GM21360 (cell line): ENCODE data around the gene RALGPS1.

Source experiments
- ATAC-seq: cut with Tn5 transposase; IDR thresholded peaks from one replicate; pipeline ENCODE4 v1.9.1; 2021; ENCODE audit warnings: mild to moderate bottlenecking, moderate library complexity; ENCODE audit not compliant: unreplicated experiment

The RALGPS1 gene

DNA sequence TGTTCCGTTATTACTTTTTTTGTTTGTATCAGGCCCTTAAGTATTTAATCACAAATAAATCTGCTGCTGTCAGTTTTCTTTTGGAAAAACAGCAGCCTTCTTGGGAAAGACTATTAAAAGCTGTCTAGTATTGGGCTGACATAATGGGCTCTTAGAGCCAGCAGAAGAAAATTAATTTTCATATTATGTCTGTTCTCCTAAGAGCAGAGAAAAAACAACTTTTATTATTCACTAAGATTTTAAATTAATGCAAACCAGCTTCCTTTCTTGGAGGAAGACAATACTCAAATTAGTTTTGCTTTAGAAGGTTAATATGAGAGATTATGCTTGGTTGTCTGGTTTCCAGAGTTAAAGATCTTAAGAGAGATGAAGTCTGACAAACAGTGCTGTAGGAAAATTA lies 319.4 kb downstream of the RALGPS1 start:
- ATAC-seq: no peak

DNA sequence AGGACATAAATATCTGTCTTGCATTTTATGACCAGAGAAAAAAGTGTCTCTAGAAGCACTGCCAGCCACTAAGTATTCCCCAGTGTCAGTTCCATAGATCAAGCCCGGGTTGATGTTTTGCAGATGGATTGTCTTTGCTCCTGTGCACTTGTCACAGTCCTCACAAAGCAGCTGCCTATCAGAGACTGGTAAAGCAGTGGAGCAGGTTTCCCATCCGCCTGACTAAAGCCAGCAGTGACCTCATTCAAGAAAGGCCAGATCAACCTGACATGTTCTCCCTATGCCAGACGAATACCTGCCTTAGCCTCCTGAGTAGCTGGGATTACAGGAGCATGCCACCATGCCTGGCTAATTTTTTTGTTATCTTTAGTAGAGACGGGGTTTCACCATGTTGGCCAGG lies 323.2 kb downstream of the RALGPS1 start:
- ATAC-seq: no peak

DNA sequence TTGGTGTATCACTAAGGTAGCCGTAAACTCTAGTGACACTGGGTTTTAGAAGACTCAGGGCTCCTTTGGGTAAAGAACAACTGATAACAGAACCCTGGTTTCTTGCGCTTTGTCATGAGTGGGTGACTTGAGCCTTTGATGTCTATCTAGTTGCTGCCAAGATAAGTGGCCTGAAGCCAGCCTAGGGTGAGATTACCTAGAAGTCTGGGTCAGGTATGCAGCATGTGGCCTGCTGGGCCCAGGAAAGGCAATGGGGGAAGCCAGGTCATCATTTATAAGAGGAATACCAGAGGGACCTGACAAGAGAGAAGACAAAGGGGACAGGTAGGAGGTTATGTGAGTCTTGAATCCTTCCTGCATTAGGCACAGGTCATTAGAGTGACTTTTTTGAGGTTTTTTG lies 326.8 kb downstream of the RALGPS1 start:
- ATAC-seq: no peak

DNA sequence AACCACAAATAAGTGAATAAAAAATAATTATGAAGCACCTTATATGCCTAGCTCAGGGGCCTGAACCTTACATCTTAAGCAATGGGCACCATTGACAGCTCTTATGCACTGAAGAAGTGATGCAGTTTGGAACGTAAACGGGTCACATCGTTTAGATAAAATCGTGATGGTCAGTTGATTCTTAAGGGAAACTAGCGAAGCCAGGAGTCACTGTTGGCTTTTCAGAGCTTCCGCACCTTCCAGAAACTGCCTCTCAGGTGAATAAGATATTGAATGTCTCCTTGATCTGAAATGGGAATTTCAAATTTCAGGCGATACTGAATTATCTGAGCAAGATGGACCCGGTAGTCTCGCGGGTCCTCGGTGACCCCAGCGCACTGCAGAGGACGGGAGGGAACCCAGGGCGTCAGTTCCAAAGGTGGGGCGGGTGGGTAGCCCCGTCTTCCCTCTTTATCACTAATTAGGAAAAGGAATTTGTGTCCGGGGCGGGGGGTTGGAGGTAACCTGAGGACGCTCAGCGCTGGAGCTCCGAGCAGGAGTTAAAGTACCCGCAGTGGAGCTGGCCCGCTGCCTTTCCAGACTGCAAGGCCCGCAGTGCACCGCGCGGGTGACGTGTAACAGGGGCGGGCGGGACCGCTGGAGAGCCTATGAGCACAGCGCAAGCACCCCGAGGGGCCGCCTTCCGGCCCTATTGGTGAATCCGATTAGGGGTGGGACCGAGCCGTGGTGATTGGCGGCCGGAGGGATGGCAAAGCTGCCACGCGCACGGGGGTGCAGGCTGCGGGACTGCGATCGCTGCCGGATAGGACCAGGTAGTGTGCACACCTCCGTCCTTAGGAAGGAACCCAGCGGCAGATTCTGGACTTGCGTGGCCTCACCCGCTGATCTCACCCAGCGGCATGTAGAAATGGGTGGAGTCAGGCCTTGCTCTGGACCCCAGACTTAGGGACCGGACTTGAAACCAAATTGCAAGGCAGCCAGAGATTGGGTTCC lies 330.3 kb downstream of the RALGPS1 start:
- peak; percentile 98 for ATAC-seq

DNA sequence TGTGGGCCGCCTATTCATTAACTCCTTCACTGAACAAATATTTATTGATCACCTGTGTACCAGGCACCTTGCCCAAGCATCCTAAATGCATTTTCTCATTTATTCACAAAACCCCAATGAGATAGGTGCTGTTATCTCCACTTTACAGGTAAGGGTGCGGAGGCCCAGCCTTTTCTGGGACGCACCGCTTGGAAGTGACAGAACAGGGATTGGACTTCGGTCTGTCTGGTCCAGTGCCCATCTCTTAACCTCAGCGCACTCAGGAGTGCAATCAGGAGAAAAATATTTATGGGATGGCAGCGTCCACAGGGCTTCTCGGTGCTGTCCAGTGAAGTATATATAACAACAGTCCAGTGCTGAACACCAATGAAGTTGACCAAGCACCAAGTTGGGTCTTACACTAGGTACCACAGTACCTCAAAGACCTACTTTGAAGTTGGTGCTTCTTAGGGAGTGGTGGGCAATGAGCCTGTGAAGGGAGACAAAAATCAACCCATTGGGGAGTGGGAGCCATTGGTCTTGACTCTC lies 331.1 kb downstream of the RALGPS1 start:
- no peak for ATAC-seq

DNA sequence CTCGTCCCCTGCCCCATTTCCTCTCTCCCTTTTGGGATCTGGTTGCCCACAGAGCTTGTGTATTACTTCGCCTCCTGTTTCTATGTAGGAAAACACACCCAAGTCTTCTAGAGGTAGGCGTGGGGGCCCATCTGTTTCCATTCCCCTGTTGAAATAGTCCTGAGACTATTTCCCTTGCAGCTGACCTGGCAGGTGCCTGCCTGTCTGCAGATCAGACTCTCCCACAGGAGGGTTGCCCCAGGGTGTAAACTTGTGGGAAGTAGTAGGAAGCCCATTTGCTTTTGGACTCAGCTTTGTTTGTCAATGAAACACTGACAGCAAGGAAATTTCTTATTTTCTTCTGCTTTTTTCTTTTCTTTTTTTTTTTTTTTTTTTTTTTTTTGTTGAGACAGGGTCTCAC lies 333.7 kb downstream of the RALGPS1 start:
- no peak for ATAC-seq

DNA sequence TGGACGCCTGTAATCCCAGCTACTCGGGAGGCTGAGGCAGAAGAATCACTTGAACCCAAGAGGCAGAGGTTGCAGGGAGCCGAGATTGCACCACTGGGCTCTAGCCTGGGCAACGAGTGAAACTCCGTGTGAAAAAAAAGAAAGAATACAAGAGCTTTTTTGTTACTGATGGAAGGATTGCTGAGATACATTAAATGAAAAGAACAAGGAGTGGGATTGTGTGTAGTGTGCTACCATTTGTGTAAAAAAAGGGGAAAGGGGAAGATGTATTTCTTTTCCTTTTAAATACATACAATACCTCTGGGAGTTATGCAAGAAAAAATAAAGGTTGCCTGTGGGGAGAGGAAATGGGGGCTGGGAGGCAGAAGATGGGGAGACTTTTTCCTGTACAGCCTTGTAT lies 335.3 kb downstream of the RALGPS1 start:
- no peak for ATAC-seq

DNA sequence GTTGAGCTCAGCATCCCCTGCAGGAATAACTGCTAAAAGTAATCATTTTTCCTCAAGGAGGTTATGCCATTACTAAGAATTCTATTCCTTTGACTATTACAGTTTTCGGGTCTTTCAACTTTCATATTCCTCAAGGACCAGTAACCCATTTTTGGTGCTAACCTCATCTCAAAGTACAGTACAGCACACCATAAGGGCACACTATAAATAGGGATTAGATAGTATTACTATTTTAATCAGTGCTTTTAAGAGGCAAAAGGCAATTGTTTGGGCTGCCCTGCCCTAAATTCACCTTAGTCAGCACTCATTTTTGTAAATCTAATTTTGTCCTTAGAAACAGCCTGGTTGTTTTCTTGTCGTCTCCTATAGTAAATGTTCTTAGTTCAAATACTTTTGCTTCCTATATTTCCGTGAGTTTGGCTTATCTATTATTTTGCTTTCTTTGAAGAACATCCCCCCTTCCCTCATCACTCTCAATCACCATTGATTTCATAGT lies 336.4 kb downstream of the RALGPS1 start:
- no peak for ATAC-seq

DNA sequence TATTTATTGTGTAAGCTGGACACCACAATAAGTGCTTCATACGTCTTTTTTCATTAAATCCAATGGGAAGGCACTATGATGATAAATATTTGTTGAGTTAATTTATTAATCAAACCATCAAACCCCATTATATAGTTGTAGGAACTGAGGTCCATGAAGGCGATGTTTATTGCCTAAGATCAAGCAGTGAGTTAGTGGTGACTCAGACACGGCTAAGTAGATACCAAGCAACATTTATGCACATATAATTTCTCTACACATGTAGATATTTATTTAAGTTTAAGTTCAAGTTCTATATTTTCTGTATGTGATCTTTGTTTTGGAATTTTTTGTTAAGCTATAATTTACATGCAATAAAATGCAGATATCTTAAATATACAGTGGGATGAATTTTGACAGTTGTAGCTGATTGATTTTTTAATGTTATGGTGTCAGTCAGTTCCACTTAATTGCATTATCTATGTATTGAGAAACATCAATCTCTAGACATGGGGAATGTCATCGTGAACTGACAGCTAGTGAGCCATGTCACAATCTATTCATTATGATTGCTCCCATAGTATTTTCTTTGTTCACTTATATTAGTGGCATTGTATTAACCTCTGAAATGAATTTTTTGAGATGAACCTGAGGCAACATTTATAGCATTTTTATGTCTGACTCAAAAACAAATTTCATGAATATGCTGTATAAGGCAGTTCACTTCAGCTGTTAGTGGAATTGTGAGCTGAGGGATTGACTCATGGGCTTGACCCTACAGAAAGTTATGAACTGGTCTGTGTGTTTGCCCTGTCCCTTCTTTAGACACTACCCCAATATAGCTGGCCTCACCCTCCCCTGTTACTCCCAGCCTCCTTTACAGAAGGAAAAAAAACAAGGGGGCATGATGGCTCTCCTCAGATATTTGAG lies 338.1 kb downstream of the RALGPS1 start:
- no peak for ATAC-seq

DNA sequence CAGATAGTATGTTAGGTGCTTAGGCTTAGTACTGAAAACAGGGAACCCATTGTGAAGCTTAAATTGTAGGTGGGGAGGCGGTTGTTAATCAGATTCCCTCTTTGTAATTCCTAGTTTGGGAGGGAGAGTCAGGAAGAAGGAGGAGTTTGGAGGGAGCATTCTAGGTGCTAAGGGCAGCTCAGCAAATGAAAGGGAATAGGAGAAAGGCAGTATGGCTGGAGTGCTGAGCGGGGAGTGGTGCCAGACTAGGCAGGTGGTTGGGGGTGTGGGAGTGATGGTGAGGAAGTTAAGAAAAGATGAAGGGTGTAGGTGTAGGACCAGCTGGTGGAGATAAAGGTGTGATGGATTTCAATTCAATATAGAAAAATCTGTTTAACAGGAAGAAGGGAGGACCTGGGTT lies 338.9 kb downstream of the RALGPS1 start:
- ATAC-seq: no peak

DNA sequence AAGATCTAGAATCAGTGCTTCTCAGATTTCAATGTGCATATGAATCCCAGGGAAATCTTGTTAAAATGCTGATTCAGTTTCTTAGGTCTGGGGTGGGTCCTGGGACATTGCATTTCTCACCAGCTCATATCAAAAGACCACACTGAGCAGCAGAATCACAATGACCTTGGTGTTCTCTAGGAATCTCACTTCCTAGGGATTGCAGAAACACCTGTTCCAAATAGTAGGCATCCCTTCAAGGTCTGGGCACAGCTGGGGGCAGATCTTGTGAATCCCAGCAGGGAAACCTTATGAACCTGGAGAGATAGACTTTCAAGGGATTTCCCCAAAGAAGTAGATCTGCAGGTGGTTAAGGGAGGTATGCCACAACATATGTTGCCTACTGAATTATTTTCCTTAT lies 341.1 kb downstream of the RALGPS1 start:
- no peak for ATAC-seq

DNA sequence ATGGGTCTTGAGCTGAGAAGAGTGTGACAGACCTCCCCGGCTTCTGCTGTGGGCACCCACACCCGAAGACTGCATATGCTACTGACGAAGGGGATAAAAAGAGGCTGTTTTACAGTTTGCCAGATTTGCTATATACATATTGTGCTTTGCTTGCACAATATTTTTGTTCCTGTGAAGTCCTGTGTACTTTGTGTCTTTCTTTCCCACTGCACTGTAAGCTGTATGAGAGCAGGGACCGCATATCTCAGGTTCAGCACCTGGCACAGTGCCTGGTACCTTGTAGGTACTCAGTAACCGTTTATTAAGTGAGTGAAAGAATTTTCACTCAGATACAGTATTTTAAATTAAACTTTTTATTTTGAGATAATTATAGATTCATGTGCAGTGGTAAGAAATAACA lies 341.7 kb downstream of the RALGPS1 start:
- ATAC-seq: no peak

DNA sequence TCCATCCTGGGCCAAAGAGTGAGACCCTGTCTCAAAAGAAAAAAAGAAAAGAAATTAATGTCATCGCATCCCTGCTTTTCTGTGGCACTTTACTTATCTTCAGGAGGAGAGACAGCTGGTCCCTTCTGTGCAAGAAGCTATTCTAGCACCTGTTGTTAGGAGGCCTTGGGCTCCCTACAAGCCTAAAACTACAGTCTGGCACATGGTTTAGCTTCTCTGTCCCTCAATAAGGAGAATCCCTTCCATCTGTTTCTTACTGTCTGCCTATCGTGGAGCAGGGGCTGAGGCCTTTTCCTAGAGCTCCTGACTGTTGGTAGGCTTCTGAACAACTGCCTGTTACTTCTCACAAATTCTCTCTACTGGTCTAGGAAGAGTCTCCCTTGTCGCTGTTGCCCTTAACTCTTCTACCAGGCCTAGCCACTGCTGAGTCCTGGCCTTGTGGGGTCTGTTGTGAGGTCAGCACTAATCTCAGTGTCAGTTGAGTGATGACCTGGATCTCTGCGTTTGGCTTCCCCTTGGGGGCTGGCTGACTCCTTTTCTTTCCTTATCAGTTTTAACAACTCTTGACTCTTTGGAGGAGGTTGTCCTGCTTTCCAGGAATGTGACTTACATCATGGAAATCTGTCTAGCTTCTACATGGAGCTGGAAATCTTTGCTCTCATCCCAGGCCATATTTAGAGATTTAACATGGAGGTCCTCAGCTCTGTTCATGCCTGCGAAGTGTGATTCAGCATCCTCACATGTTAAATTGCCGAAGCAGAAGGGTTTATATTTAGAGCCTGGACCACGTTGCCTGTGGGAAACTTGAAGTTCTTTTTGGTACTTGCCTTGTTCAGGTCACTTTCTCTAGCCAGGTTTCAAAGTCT lies 344.3 kb downstream of the RALGPS1 start:
- ATAC-seq: no peak

DNA sequence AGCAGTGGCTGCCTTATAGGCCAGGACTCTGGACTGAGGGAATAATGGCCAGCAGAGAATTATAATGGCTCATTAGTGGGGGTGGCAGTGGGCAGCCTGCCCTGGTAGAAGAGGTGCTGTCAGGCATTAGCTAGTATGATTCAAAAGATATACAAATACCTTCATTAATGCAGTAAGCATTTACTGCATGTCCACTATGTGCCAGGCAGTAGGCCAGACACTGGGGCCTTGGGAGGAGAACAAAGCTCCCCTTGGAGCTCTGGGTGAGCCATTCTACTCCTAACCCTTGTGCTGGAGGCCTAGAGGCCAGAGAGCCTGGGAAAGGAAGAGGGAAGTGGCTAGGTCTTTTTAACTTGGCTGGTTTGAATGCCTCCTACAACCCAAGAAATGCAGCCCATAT lies 348.0 kb downstream of the RALGPS1 start:
- ATAC-seq: no peak

DNA sequence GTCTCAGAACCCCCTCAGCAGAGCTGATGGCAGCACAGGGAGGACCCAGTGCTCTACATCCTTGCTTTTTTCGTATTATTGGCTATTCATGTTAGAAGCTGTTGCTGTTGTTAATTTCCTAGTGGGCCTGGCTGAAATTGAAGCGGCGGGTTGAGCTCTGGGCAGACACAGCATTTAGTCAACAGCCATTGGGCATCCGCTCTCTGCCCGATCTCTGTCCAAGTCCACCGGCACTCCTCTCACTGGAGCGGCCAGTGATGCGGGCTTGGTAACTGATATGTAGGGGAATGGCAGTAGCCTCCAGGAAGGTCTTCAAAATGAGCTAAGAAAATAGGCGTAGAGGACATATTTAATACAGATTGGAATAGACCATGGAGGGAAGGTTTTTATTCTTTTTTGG lies 348.7 kb downstream of the RALGPS1 start:
- no peak for ATAC-seq

DNA sequence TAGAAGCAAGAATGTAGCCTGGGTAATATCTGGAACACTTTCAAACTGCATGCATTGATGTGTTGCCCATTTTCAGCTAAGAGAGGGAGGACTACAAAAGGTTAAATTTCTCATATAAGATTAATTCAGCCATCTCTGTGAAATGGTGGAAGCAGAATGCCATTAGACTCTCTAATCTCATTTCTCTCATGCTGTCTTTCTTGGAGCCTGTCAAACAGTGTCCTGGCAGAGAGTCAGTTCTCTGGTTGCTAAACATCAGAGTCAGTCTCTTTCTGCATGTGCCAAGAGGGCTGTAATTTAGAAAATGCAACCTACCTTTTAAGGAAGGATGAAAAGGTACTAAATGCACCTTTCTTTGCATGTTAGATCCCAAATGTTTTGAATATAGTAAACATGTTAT lies 349.1 kb downstream of the RALGPS1 start:
- ATAC-seq: no peak

DNA sequence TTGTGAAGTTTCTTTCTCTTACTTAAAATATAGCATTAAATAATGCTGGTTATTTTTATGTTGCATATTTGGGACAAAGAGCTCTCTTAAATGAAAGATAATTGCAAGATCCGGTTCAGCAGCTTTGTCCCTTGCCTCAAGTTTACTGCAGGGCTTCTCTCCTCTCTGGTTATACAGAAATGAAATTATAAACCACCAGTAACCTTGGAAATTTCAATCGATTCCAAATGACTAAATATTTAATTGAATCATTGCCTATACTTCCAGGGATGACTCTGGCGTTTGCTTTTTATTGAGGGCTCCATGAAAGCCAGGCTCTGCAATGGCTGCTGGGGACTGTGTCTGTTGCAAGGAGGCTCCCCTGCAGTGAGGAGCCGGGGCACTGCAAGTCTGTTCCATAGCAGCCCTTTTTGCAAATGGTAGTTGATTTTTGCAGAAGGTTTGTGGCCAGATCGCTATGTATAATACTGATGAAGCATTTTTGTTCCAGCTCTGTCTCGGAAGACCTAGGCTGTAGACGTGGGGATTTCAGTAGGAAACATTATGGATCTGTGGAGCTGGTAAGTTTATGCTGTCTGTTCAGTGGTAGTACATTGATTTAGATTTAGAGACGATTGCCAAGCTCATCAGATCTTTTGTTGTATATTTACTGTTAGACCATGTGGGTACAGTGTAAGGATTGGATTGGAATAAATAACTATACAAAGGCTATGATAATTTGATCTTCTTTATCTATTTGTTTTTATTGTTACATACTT lies 350.1 kb downstream of the RALGPS1 start, which contains the start of gene GARNL3:
GARNL3 (plus strand) TSS at position 313 of the 758 bp plus-strand sequence; CDS start at position 417, 104 bp downstream.
- no peak for ATAC-seq

DNA sequence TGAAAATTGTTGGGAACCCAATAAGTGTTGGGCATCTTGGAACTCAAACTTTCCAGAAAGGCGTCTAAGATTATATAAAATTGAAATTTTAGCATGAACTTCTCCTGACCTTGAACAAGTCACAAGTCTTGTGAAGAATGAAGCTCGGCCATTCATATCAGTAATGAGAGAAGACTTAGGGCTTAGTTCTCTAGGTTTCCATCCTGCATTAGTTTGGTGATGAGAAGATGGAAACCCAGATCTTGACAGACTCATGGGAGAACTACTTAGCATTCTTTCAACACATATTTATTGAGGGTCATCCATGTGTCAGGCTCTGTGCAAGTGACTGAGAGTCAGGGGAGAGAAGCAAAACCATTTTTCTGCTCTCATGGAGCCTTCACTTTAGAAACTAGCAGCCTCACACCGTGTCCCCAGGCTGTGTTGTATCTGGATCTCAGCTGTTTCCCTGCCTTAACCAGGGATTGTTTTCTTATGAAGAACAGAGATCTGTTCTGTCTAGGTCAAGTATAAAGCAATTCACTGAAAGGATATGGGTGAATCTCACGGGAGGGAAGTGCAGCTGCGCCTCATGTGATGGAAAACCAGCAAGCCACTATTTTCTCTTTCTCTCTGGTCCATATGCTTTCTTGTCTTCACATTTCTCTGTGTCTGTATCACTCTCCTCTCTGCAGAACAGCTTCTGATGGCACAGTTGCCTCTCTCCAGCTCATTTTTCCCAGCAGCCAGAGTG lies 353.4 kb downstream of the RALGPS1 start:
- ATAC-seq: no peak

DNA sequence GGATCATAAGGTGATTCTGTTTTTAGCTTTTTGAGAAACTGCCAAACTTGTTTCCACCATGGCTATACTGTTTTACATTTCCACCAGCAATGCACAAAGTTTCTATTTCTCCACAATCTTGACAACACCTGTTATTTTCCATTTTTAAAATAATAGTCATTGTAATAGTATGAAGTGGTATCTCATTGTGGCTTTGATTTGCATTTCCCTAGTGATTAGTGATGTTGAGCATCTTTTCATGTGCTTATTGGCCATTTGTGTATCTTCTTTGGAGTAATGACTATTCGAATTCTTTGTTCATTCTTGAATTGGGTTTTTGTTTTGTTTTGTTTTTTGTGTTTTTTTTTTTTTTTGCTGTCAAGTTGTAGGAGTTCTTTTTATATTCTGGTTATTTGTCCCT lies 354.9 kb downstream of the RALGPS1 start:
- ATAC-seq: no peak
